Measurements from ENCODE around the gene CHRNA3.
"Not testable (repeated sequence)": the region's sequence is repeated elsewhere in the genome, so short reads cannot be mapped to it uniquely, and the experiment has no call there.

The CHRNA3 gene

GRCh38 chr15:78561490-78561889, 59.3 kb downstream of the CHRNA3 start:
- Histone ChIP-seq H3K27ac (ENCODE audit: low read length) (no peak overlapping the region), H3K9me3 (ENCODE audit: control insufficient read depth in 2 of 2, low read length in 2 of 2) (no peaks in the 10 kb centered on the region), H3K36me3 (ENCODE audit: control insufficient read depth in 2 of 2, insufficient read depth in 2 of 2, low read length in 2 of 2) (no peaks in the 10 kb centered on the region), H3K9ac (ENCODE audit: low read length in 2 of 2) (no peak overlapping the region), H3K27me3 (ENCODE audit: control insufficient read depth in 1 of 2, insufficient read depth in 2 of 2, low read length in 2 of 2) (no peaks in the 10 kb centered on the region), H3K4me3 (ENCODE audit: low read length in 2 of 2) (no peak overlapping the region), H3K4me1 (ENCODE audit: control insufficient read depth, insufficient read depth, low read length) (peaks cover 9% of the 10 kb centered on the region)

GRCh38 chr15:78560201-78560600, 60.6 kb downstream of the CHRNA3 start:
- not testable (repeated sequence) for H3K9ac ChIP-seq (ENCODE audit: low read length in 2 of 2); H3K9me3 ChIP-seq (ENCODE audit: control insufficient read depth in 2 of 2, low read length in 2 of 2); H3K27me3 ChIP-seq (ENCODE audit: control insufficient read depth in 1 of 2, insufficient read depth in 2 of 2, low read length in 2 of 2); H3K27ac ChIP-seq (ENCODE audit: low read length); H3K4me1 ChIP-seq (ENCODE audit: control insufficient read depth, insufficient read depth, low read length); H3K36me3 ChIP-seq (ENCODE audit: control insufficient read depth in 2 of 2, insufficient read depth in 2 of 2, low read length in 2 of 2); H3K4me3 ChIP-seq (ENCODE audit: low read length in 2 of 2)

- no peak overlapping the region for H3K4me3 ChIP-seq (ENCODE audit: low read length in 2 of 2)
- H3K9ac ChIP-seq (ENCODE audit: low read length in 2 of 2): no peak overlapping the region
- H3K9me3 ChIP-seq (ENCODE audit: control insufficient read depth in 2 of 2, low read length in 2 of 2): no peaks in the 10 kb centered on the region
- H3K4me1 ChIP-seq (ENCODE audit: control insufficient read depth, insufficient read depth, low read length): no peaks in the 10 kb centered on the region
- no peaks in the 10 kb centered on the region for H3K27me3 ChIP-seq (ENCODE audit: control insufficient read depth in 1 of 2, insufficient read depth in 2 of 2, low read length in 2 of 2)
- H3K27ac ChIP-seq (ENCODE audit: low read length): no peak overlapping the region
- peaks cover 26 to 28% of the 10 kb centered on the region in 2 donors for H3K36me3 ChIP-seq (ENCODE audit: control insufficient read depth in 2 of 2, insufficient read depth in 2 of 2, low read length in 2 of 2)
Measured at GRCh38 chr15:78552597-78552996, 68.2 kb downstream of the CHRNA3 start.

- H3K9ac ChIP-seq (ENCODE audit: low read length in 2 of 2): no peak overlapping the region
Measured at GRCh38 chr15:78551902-78552301, 68.9 kb downstream of the CHRNA3 start.

GRCh38 chr15:78550815-78551214, 70.0 kb downstream of the CHRNA3 start:
- no peaks in the 10 kb centered on the region for H3K27me3 ChIP-seq (ENCODE audit: control insufficient read depth in 1 of 2, insufficient read depth in 2 of 2, low read length in 2 of 2)
- H3K4me3 ChIP-seq (ENCODE audit: low read length in 2 of 2): no peak overlapping the region
- H3K9ac ChIP-seq (ENCODE audit: low read length in 2 of 2): no peak overlapping the region
- H3K36me3 ChIP-seq (ENCODE audit: control insufficient read depth in 2 of 2, insufficient read depth in 2 of 2, low read length in 2 of 2): peaks cover 37 to 38% of the 10 kb centered on the region in 2 donors
- H3K9me3 ChIP-seq (ENCODE audit: control insufficient read depth in 2 of 2, low read length in 2 of 2): no peaks in the 10 kb centered on the region
- no peak overlapping the region for H3K27ac ChIP-seq (ENCODE audit: low read length)
- H3K4me1 ChIP-seq (ENCODE audit: control insufficient read depth, insufficient read depth, low read length): no peaks in the 10 kb centered on the region

More at GRCh38 chr15:78551902-78552301, 68.9 kb downstream of the CHRNA3 start:
- Histone ChIP-seq H3K36me3 (ENCODE audit: control insufficient read depth in 2 of 2, insufficient read depth in 2 of 2, low read length in 2 of 2) (peaks cover 33 to 34% of the 10 kb centered on the region in 2 donors), H3K4me1 (ENCODE audit: control insufficient read depth, insufficient read depth, low read length) (no peaks in the 10 kb centered on the region), H3K4me3 (ENCODE audit: low read length in 2 of 2) (no peak overlapping the region), H3K9me3 (ENCODE audit: control insufficient read depth in 2 of 2, low read length in 2 of 2) (no peaks in the 10 kb centered on the region), H3K27ac (ENCODE audit: low read length) (no peak overlapping the region), H3K27me3 (ENCODE audit: control insufficient read depth in 1 of 2, insufficient read depth in 2 of 2, low read length in 2 of 2) (no peaks in the 10 kb centered on the region)

- no peak overlapping the region for H3K4me3 ChIP-seq (ENCODE audit: low read length in 2 of 2)
- H3K36me3 ChIP-seq (ENCODE audit: control insufficient read depth in 2 of 2, insufficient read depth in 2 of 2, low read length in 2 of 2): peaks cover 43 to 44% of the 10 kb centered on the region in 2 donors
- H3K27me3 ChIP-seq (ENCODE audit: control insufficient read depth in 1 of 2, insufficient read depth in 2 of 2, low read length in 2 of 2): no peaks in the 10 kb centered on the region
- H3K9me3 ChIP-seq (ENCODE audit: control insufficient read depth in 2 of 2, low read length in 2 of 2): no peaks in the 10 kb centered on the region
- H3K27ac ChIP-seq (ENCODE audit: low read length): no peak overlapping the region
- no peaks in the 10 kb centered on the region for H3K4me1 ChIP-seq (ENCODE audit: control insufficient read depth, insufficient read depth, low read length)
- H3K9ac ChIP-seq (ENCODE audit: low read length in 2 of 2): no peak overlapping the region
Measured at GRCh38 chr15:78550194-78550593, 70.6 kb downstream of the CHRNA3 start.
